PFSK-1 (cell line): ENCODE results near the gene VPS37B.

Source experiments
- FOXP2 ChIP-seq: optimal IDR thresholded peaks from 2 replicates; pipeline ENCODE3; 2011; ENCODE audit warnings: borderline replicate concordance, control low read depth, inconsistent platforms; ENCODE audit not compliant: insufficient read depth; ENCODE audit errors: extremely low read length, extremely low read depth
- REST ChIP-seq, 2 experiments: IDR thresholded peaks; 2 replicates each; pipeline versions ENCODE4 v1.6.1 to v1.8.0; 2011 to 2012; ENCODE audit warnings: low read depth in 2 of 2, low read length in 2 of 2, control low read depth in 1 of 2, inconsistent platforms in 1 of 2, mild to moderate bottlenecking in 1 of 2, moderate library complexity in 1 of 2; ENCODE audit not compliant: insufficient read depth in 1 of 2

- no peak for TF ChIP-seq REST (IDR thresholded peaks at IDR 0.05; ENCODE audit: insufficient read depth in 1 of 2, low read depth in 2 of 2, low read length in 2 of 2)
- TF ChIP-seq FOXP2, result no peak
These were observed 20.2 kb downstream of the VPS37B start for GRCh38 chr12:122875590-122876220.
